CD4-positive, alpha-beta T cell treated with Interleukin-21 for 1 hour (primary cell): ENCODE data around the gene GBP1.
"Not testable (repeated sequence)": the region's sequence is repeated elsewhere in the genome, so short reads cannot be mapped to it uniquely, and the experiment has no call there.

Experiments used
- DNase-seq: peaks from one replicate; pipeline ENCODE4 v3.0.0-alpha.2; 2020

Gene GBP1

GRCh38 chr1:89051300-89051954 is 13.6 kb downstream of the GBP1 start:
- DNase-seq = no peak

- no peak for DNase-seq
Measured at GRCh38 chr1:89050649-89051033, 14.4 kb downstream of the GBP1 start.

GRCh38 chr1:89049901-89050648 is 14.9 kb downstream of the GBP1 start:
- DNase-seq = not testable (repeated sequence)

- DNase-seq = not testable (repeated sequence)
Measured at GRCh38 chr1:89049187-89049586, 15.8 kb downstream of the GBP1 start.

- DNase-seq = no peak
Measured at GRCh38 chr1:89047734-89048133, 17.3 kb downstream of the GBP1 start.

GRCh38 chr1:89046318-89047183 is 18.5 kb downstream of the GBP1 start:
- peak; percentile 28 for DNase-seq

- no peak for DNase-seq
Measured at GRCh38 chr1:89044970-89045721, 19.9 kb downstream of the GBP1 start.

- no peak for DNase-seq
Measured at GRCh38 chr1:89043940-89044339, 21.1 kb downstream of the GBP1 start.

GRCh38 chr1:89042491-89042890 is 22.5 kb downstream of the GBP1 start:
- no peak for DNase-seq

GRCh38 chr1:89041721-89042120 is 23.3 kb downstream of the GBP1 start:
- DNase-seq = no peak

GRCh38 chr1:89041119-89041641 is 23.8 kb downstream of the GBP1 start:
- peak; percentile 18 for DNase-seq

GRCh38 chr1:89040315-89040626 is 24.7 kb downstream of the GBP1 start:
- DNase-seq = no peak

- no peak for DNase-seq
Measured at GRCh38 chr1:89037186-89037585, 27.8 kb downstream of the GBP1 start.

- DNase-seq = no peak
Measured at GRCh38 chr1:89035080-89035479, 29.9 kb downstream of the GBP1 start.

GRCh38 chr1:89034004-89034403 is 31.0 kb downstream of the GBP1 start:
- DNase-seq = peak; percentile 23

GRCh38 chr1:89029051-89029450 is 36.0 kb downstream of the GBP1 start:
- peak; percentile 54 for DNase-seq

GRCh38 chr1:89025928-89026327 is 39.1 kb downstream of the GBP1 start:
- no peak for DNase-seq

GRCh38 chr1:89023026-89023425 is 42.0 kb downstream of the GBP1 start:
- DNase-seq = peak; percentile 4

- DNase-seq = peak; percentile 62
Measured at GRCh38 chr1:89022167-89022959, 42.6 kb downstream of the GBP1 start, which contains the start of gene GBP3. Gene GBP3, minus strand, starts transcription at chr1:89022866. Its CDS starts 2,145 bp downstream, at chr1:89020721.

- DNase-seq = not testable (repeated sequence)
Measured at GRCh38 chr1:89018318-89018717, 46.7 kb downstream of the GBP1 start.

- no peak for DNase-seq
Measured at GRCh38 chr1:89008511-89008910, 56.5 kb downstream of the GBP1 start.
